CD4-positive, alpha-beta T cell treated with Interleukin-6 at 100 ng/mL for 8 hours (primary cell): ENCODE data around the gene TMEM107.

Experiments used
- DNase-seq: peaks from one replicate; pipeline ENCODE4 v3.0.0-alpha.2; 2020; ENCODE audit warnings: mixed read lengths, low spot score

Gene TMEM107

GRCh38 chr17:8162233-8162996 lies 13.8 kb downstream of the TMEM107 start, which contains the start of gene VAMP2:
Gene VAMP2 (minus strand): TSS chr17:8162948. CDS start chr17:8162879, 69 bp downstream.
- DNase-seq: peak; percentile 81

GRCh38 chr17:8161289-8162232 lies 14.6 kb downstream of the TMEM107 start:
- no peak for DNase-seq

- no peak for DNase-seq
Measured at GRCh38 chr17:8160741-8161221, 15.4 kb downstream of the TMEM107 start.

- DNase-seq: no peak
Measured at GRCh38 chr17:8160224-8160577, 16.0 kb downstream of the TMEM107 start.

GRCh38 chr17:8159459-8160223 lies 16.5 kb downstream of the TMEM107 start:
- DNase-seq: no peak

- DNase-seq: no peak
Measured at GRCh38 chr17:8159032-8159400, 17.2 kb downstream of the TMEM107 start.

- DNase-seq: peak; percentile 84
Measured at GRCh38 chr17:8158267-8159031, 17.7 kb downstream of the TMEM107 start.

GRCh38 chr17:8156246-8156992 lies 19.8 kb downstream of the TMEM107 start:
- DNase-seq: peak; percentile 100

GRCh38 chr17:8155996-8156245 lies 20.3 kb downstream of the TMEM107 start:
- no peak for DNase-seq

- no peak for DNase-seq
Measured at GRCh38 chr17:8155231-8155995, 20.8 kb downstream of the TMEM107 start.

- no peak for DNase-seq
Measured at GRCh38 chr17:8154608-8155155, 21.5 kb downstream of the TMEM107 start.

- DNase-seq: peak; percentile 86
Measured at GRCh38 chr17:8153957-8154607, 22.1 kb downstream of the TMEM107 start.

GRCh38 chr17:8153525-8153956 lies 22.6 kb downstream of the TMEM107 start:
- no peak for DNase-seq

GRCh38 chr17:8153031-8153451 lies 23.1 kb downstream of the TMEM107 start:
- DNase-seq: no peak

GRCh38 chr17:8152112-8152775 lies 23.9 kb downstream of the TMEM107 start, which contains the start of gene PER1:
Gene PER1 (minus strand): TSS chr17:8152404. CDS start chr17:8150706, 1,698 bp downstream.
- peak; percentile 87 for DNase-seq

GRCh38 chr17:8151641-8152111 lies 24.5 kb downstream of the TMEM107 start:
- no peak for DNase-seq

- peak; percentile 88 for DNase-seq
Measured at GRCh38 chr17:8151120-8151640, 25.0 kb downstream of the TMEM107 start.
